Left ventricle myocardium inferior (tissue), 1 donor: Measurements from ENCODE around the gene AP2A2. TPM values are rescaled to one million over a fixed set of nuclear protein-coding genes. Genes with fewer than 3 reads are reported as not detected.

ENCODE experiments used
- DNase-seq: peaks from one replicate; pipeline ENCODE4 v3.0.0-alpha.2; 2020
- H3K27ac ChIP-seq: fragments of 200-600 bp; replicated peaks from 2 replicates; pipeline ENCODE4 v1.8.0; 2021
- H3K27me3 ChIP-seq: fragments of 200-600 bp; 2 replicates; pipeline ENCODE4 v1.8.0; 2021; ENCODE audit warnings: low read depth
- H3K36me3 ChIP-seq: fragments of 200-600 bp; 2 replicates; pipeline ENCODE4 v1.8.0; 2021
- H3K4me1 ChIP-seq: fragments of 200-600 bp; 2 replicates; pipeline ENCODE4 v1.8.0; 2021
- H3K4me3 ChIP-seq: fragments of 200-600 bp; 2 replicates; pipeline ENCODE4 v1.8.0; 2021; ENCODE audit warnings: mild to moderate bottlenecking, moderate library complexity
- H3K9me3 ChIP-seq: fragments of 200-600 bp; replicated peaks from 2 replicates; pipeline ENCODE4 v1.8.0; 2021
- CTCF ChIP-seq: fragments of 200-600 bp; IDR thresholded peaks from 2 replicates; pipeline ENCODE4 v1.8.0; 2021; ENCODE audit warnings: antibody characterized with exemption, mild to moderate bottlenecking, borderline replicate concordance
- intact Hi-C: fragments of 100-400 bp; cut with micrococcal nuclease; formaldehyde crosslinking; loops from one replicate; pipeline ENCODE4 v1.11.0; 2022
- total RNA-seq: library from RNA; stranded (reverse); fragmentation: NEBNext Ultra II Directional; extraction: Animal tissue kit (Norgen Biotek cat#: 25700); gene quantifications from one replicate; pipeline ENCODE4 v1.2.1, GENCODE V29; 2021
- donor health status: DM: no; HTN: yes; CAD: no; lungs with severe emphysema.

AP2A2 gene
- total RNA-seq, 1 donor from 2014 or later = 41.4 TPM

DNA sequence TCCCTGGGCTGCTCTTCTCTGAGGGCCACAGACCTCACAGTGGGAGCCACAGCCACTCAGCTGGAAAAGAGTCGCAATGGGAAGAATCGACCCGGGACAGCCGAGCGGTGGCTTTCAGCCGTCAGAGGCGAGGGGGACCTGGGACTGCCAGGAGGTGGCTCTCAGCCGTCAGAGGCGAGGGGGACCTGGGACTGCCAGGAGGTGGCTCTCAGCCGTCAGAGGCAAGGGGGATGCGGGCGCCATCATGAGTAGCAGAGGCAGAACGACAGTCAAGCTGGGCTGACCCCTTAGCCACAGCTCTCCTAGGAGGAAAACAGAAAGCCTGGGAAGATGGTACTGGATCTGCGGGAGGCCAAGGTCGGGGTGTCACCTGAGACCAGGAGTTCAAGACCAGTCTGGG, 134.1 kb downstream of the AP2A2 start:
- DNase-seq = no peak
- peaks cover 48% of the 10 kb centered on the region for H3K27me3 ChIP-seq
- TF ChIP-seq CTCF = no peak
- no peak overlapping the region for H3K4me3 ChIP-seq
- peaks cover 17% of the 10 kb centered on the region for H3K4me1 ChIP-seq
- H3K27ac ChIP-seq = no peak overlapping the region
- intact Hi-C loops = no loop called here
- no peaks in the 10 kb centered on the region for H3K36me3 ChIP-seq
- peaks cover 20% of the 10 kb centered on the region for H3K9me3 ChIP-seq

DNA sequence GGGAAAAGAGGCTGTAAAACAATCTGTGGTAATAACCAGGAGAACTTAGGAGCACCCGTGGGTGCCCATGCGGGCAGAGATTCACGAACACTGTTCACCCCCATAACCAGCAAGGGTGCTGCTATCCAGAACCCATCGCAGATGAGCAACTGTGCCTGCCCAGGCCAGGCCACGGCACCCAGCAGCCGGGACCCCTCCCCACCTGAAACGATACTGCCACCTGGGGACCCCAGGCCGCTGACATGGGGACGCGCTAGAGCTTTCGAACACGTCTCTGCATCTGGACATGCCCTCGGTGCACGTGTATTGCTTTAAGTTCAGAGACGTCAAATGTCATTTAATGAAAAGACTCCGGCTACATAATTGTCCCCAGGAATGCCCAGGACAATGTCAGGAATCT, 134.7 kb downstream of the AP2A2 start:
- Histone ChIP-seq H3K27me3 (peaks cover 41% of the 10 kb centered on the region), H3K9me3 (peaks cover 20% of the 10 kb centered on the region), H3K27ac (no peak overlapping the region), H3K4me3 (no peak overlapping the region), H3K4me1 (peaks cover 17% of the 10 kb centered on the region), H3K36me3 (no peaks in the 10 kb centered on the region)
- intact Hi-C loops = no loop called here
- TF ChIP-seq CTCF = no peak
- DNase-seq = no peak

DNA sequence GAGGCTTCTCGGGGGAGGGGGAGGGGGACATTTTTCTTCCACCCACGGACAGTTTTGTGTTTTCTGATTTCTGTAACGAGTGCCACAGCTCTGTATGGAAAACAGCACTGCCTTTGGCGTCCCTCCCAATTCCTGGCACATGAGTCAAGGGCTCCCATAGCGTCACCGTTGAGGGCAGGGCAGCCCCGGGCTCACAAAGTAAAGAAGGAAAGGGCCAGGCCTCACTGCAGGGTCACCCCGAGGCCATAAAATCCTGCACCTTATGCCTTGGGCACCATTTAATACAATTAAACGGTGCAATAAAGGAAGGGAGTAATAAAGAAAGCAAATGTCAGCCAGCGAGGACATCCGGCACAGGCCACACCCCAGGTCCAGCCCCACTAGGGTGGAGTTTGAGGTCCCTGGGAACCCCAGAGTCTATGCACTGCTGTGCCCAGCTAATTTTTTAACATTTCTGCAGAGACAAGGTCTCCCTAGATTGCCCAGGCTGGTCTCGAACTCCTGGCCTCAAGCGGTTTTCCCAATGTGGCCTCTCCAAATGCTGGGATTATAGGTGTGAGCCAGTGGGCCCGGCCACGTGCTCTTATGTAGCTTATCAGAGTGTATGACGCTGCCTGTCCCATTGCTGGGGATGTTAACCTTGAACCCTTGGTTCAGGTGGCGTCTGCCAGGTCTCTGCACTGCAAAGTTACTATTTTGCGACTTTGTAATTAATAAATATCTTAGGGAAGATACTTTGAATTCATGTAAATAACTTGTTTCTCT, 135.4 kb downstream of the AP2A2 start:
- peaks cover 17% of the 10 kb centered on the region for H3K4me1 ChIP-seq
- TF ChIP-seq CTCF = no peak
- H3K4me3 ChIP-seq = no peak overlapping the region
- no peak for DNase-seq
- H3K27me3 ChIP-seq = peaks cover 35% of the 10 kb centered on the region
- intact Hi-C loops = no loop called here
- H3K27ac ChIP-seq = peak overlapping the region; percentile 1
- no peaks in the 10 kb centered on the region for H3K36me3 ChIP-seq
- peaks cover 20% of the 10 kb centered on the region for H3K9me3 ChIP-seq

Other genes starting within 250 kb of the AP2A2 start
- gene DEAF1, start 230.6 kb upstream of the AP2A2 start, total RNA-seq = 18.1 TPM
- 10.3 TPM for gene TMEM80, start 230.1 kb upstream of the AP2A2 start, total RNA-seq
- gene EPS8L2, start 219.6 kb upstream of the AP2A2 start, total RNA-seq = 2.2 TPM
- 101 TPM for gene TALDO1, start 178.4 kb upstream of the AP2A2 start, total RNA-seq
- gene GATD1, start 148.4 kb upstream of the AP2A2 start, total RNA-seq = 26.2 TPM
- not detected for gene CEND1, start 135.8 kb upstream of the AP2A2 start, total RNA-seq
- gene SLC25A22, start 127.6 kb upstream of the AP2A2 start, total RNA-seq = 3.9 TPM
- gene PIDD1, start 120.6 kb upstream of the AP2A2 start, total RNA-seq = 7.1 TPM
- 871 TPM for gene RPLP2, start 115.9 kb upstream of the AP2A2 start, total RNA-seq
- 300 TPM for gene PNPLA2, start 107.0 kb upstream of the AP2A2 start, total RNA-seq
- gene CRACR2B, start 98.0 kb upstream of the AP2A2 start, total RNA-seq = 23.2 TPM
- 408 TPM for gene CD151, start 92.9 kb upstream of the AP2A2 start, total RNA-seq
- gene POLR2L, start 83.3 kb upstream of the AP2A2 start, total RNA-seq = 226 TPM
- gene TSPAN4, start 83.0 kb upstream of the AP2A2 start, total RNA-seq = 33.0 TPM
- 54.2 TPM for gene CHID1, start 15.1 kb upstream of the AP2A2 start, total RNA-seq
- gene MUC6, start 110.8 kb downstream of the AP2A2 start, total RNA-seq = not detected
- gene MUC2, start 149.0 kb downstream of the AP2A2 start, total RNA-seq = 0.03 TPM
- gene MUC5AC, start 232.1 kb downstream of the AP2A2 start, total RNA-seq = not detected